Measurements from ENCODE around the gene CALD1. TPM values are rescaled to one million over a fixed set of nuclear protein-coding genes. Genes with fewer than 3 reads are reported as not detected.

The CALD1 gene
- total RNA-seq, 2 experiments from 2014 or later = 0.42 to 0.62 TPM

GRCh38 chr7:134823400-134823799, 44.0 kb downstream of the CALD1 start:
- Mint-ChIP-seq H3K27ac (no peak overlapping the region), H3K36me3 (ENCODE audit: low read depth) (no peaks in the 10 kb centered on the region), H3K4me1 (ENCODE audit: low read depth) (no peaks in the 10 kb centered on the region), H3K4me3 (no peak overlapping the region), H3K27me3 (ENCODE audit: low read depth) (no peaks in the 10 kb centered on the region), H3K9me3 (no peaks in the 10 kb centered on the region)
- intact Hi-C loops (cut with micrococcal nuclease) = no loop called here
- CTCF ChIA-PET = no interaction called here
- no peak for DNase-seq

DNA sequence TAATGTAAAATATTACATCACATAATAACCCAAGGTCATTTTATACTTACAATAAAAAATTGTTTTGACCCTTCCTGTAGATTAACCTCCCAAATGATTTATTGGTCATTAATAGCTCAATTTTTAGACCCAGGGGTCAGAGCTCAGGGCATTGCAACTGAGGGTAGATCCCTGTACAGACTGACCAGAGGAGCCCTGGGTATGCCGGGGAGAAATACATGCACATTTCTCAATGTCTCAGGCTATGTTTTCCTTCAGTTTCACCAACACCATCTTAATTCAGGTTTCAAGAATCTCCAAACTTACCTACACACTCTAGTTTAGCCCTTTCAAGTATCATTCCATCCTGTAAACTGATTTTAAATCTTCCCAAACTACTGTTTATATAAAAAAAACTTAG, 46.2 kb downstream of the CALD1 start:
- DNase-seq = no peak
- no peaks in the 10 kb centered on the region for H3K9me3 Mint-ChIP-seq
- H3K27me3 Mint-ChIP-seq (ENCODE audit: low read depth) = no peaks in the 10 kb centered on the region
- intact Hi-C loops (cut with micrococcal nuclease) = no loop called here
- no peaks in the 10 kb centered on the region for H3K36me3 Mint-ChIP-seq (ENCODE audit: low read depth)
- H3K4me3 Mint-ChIP-seq = no peak overlapping the region
- H3K4me1 Mint-ChIP-seq (ENCODE audit: low read depth) = no peaks in the 10 kb centered on the region
- CTCF ChIA-PET = no interaction called here
- H3K27ac Mint-ChIP-seq = no peak overlapping the region

GRCh38 chr7:134826105-134826504, 46.7 kb downstream of the CALD1 start:
- H3K4me3 Mint-ChIP-seq = no peak overlapping the region
- H3K4me1 Mint-ChIP-seq (ENCODE audit: low read depth) = no peaks in the 10 kb centered on the region
- no peak for DNase-seq
- H3K27ac Mint-ChIP-seq = no peak overlapping the region
- CTCF ChIA-PET = no interaction called here
- H3K36me3 Mint-ChIP-seq (ENCODE audit: low read depth) = no peaks in the 10 kb centered on the region
- H3K27me3 Mint-ChIP-seq (ENCODE audit: low read depth) = no peaks in the 10 kb centered on the region
- no peaks in the 10 kb centered on the region for H3K9me3 Mint-ChIP-seq
- intact Hi-C loops (cut with micrococcal nuclease) = no loop called here

DNA sequence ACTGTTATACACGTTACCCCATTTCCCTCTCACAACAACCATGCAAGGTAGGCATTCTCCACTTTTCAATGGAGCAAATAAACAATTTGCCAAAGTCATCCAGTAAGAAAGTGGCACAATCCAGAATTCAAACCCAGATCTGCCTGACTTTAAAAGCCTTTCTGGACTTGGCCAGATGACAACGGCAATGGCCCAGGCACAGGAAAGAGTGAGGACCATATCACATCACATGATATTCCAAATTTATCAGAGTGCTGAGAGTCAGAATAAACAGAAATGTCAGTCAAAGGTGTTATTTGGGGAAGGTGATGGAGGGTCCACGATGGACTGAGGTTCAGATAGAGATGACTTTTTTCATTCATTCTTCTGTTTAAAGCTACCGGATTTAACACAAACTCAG, 48.0 kb downstream of the CALD1 start:
- DNase-seq = no peak
- no peaks in the 10 kb centered on the region for H3K9me3 Mint-ChIP-seq
- intact Hi-C loops (cut with micrococcal nuclease) = no loop called here
- H3K36me3 Mint-ChIP-seq (ENCODE audit: low read depth) = no peaks in the 10 kb centered on the region
- CTCF ChIA-PET = interaction anchor here (0.6 kb wide), 1 partner anchor 75 kb away, joined by 3 read pairs; no protein-coding TSS in a partner anchor
- H3K27ac Mint-ChIP-seq = no peak overlapping the region
- no peaks in the 10 kb centered on the region for H3K4me1 Mint-ChIP-seq (ENCODE audit: low read depth)
- no peaks in the 10 kb centered on the region for H3K27me3 Mint-ChIP-seq (ENCODE audit: low read depth)
- no peak overlapping the region for H3K4me3 Mint-ChIP-seq

- CTCF ChIA-PET = interaction anchor here (1.1 kb wide), 1 partner anchor 77 kb away, joined by 3 read pairs; no protein-coding TSS in a partner anchor
- no peak overlapping the region for H3K27ac Mint-ChIP-seq
- H3K36me3 Mint-ChIP-seq (ENCODE audit: low read depth) = no peaks in the 10 kb centered on the region
- no peak overlapping the region for H3K4me3 Mint-ChIP-seq
- no peak for DNase-seq
- intact Hi-C loops (cut with micrococcal nuclease) = no loop called here
- H3K9me3 Mint-ChIP-seq = no peaks in the 10 kb centered on the region
- H3K27me3 Mint-ChIP-seq (ENCODE audit: low read depth) = no peaks in the 10 kb centered on the region
- no peaks in the 10 kb centered on the region for H3K4me1 Mint-ChIP-seq (ENCODE audit: low read depth)
Measured at GRCh38 chr7:134827889-134828288, 48.5 kb downstream of the CALD1 start.

DNA sequence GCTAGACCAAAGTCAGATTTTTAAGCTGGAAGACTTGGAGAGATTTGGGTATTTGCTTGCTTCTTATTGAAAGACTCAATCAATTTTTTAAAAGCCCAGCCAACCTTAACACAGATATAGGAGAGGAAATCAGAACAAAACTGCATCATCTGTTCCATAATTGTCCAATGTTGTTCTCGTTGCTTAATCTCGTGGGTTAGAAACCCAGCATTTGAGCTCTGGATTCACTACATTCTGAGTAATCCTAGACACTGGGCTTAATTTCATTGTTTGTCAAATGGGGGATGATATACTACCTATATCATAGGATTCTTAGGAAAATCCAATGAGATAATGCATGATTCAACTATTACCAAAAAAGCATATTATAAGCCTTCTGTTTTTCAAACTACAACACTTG, 48.9 kb downstream of the CALD1 start:
- no peak overlapping the region for H3K27ac Mint-ChIP-seq
- H3K4me3 Mint-ChIP-seq = no peak overlapping the region
- H3K9me3 Mint-ChIP-seq = no peaks in the 10 kb centered on the region
- no peaks in the 10 kb centered on the region for H3K4me1 Mint-ChIP-seq (ENCODE audit: low read depth)
- intact Hi-C loops (cut with micrococcal nuclease) = no loop called here
- no peaks in the 10 kb centered on the region for H3K36me3 Mint-ChIP-seq (ENCODE audit: low read depth)
- DNase-seq = no peak
- no peaks in the 10 kb centered on the region for H3K27me3 Mint-ChIP-seq (ENCODE audit: low read depth)
- CTCF ChIA-PET = interaction anchor here (1.1 kb wide), 1 partner anchor 78 kb away, joined by 3 read pairs; no protein-coding TSS in a partner anchor

DNA sequence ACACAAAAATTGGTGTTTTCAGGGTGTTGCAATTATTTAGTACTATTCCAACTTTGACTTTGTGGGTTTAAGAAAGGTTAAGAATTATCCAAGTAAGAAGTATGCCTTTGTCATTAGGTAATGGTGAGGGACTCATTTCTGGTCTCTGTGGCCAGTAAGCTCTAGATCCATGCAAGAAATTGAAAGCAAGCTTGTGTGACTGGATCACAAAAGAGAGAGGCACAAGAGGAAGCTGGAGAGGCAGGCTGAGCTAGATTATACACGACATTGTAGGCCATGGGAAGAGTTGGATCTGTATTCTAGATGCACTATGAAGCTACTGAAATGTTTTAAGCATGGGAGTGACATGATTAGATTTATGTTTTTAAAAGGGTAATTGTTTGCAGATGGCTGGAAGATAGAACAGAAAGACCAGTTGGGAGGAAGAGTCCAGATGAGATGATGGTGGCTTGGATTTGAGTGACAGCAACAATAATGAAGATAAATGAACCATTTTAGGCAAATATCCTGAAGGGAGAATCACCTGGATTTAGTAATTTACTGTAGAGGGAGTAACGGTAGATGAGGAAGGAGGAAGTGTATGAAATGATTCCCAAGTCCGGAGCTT, 50.0 kb downstream of the CALD1 start:
- CTCF ChIA-PET = no interaction called here
- Mint-ChIP-seq H3K27ac (no peak overlapping the region), H3K36me3 (ENCODE audit: low read depth) (no peaks in the 10 kb centered on the region), H3K4me1 (ENCODE audit: low read depth) (no peaks in the 10 kb centered on the region), H3K4me3 (no peak overlapping the region), H3K27me3 (ENCODE audit: low read depth) (no peaks in the 10 kb centered on the region), H3K9me3 (no peaks in the 10 kb centered on the region)
- no peak for DNase-seq
- intact Hi-C loops (cut with micrococcal nuclease) = no loop called here

DNA sequence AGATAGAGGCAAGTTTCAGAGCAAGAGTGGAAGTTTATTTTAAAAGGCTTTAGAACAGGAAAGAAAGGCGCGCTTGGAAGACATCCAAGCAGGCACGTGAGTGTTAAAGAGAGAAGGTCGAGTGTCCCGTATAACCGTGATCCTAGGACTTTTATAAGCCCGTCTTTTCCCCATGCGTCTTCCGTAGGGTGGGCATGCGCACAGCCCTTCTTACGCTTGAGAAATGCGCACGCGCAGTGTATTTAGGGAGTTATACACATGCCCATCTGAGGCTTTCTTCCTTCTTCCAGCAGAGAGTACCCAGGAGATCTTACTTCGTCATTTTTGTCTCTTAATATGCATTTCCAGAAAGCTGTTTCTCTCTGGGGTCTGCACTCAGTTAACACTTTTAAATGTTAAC, 52.4 kb downstream of the CALD1 start:
- Mint-ChIP-seq H3K27me3 (ENCODE audit: low read depth) (no peaks in the 10 kb centered on the region), H3K9me3 (no peaks in the 10 kb centered on the region), H3K36me3 (ENCODE audit: low read depth) (no peaks in the 10 kb centered on the region), H3K4me1 (ENCODE audit: low read depth) (no peaks in the 10 kb centered on the region), H3K27ac (peak overlapping the region; percentile 52), H3K4me3 (peak overlapping the region; percentile 62)
- intact Hi-C loops (cut with micrococcal nuclease) = no loop called here
- CTCF ChIA-PET = interaction anchor here (0.9 kb wide), 1 partner anchor 113 kb away, joined by 4 read pairs; no protein-coding TSS in a partner anchor
- peak; percentile 47 for DNase-seq

GRCh38 chr7:134832367-134832766, 52.9 kb downstream of the CALD1 start:
- Mint-ChIP-seq H3K9me3 (no peaks in the 10 kb centered on the region), H3K4me1 (ENCODE audit: low read depth) (no peaks in the 10 kb centered on the region), H3K27me3 (ENCODE audit: low read depth) (no peaks in the 10 kb centered on the region), H3K27ac (no peak overlapping the region), H3K4me3 (no peak overlapping the region), H3K36me3 (ENCODE audit: low read depth) (no peaks in the 10 kb centered on the region)
- intact Hi-C loops (cut with micrococcal nuclease) = no loop called here
- CTCF ChIA-PET = interaction anchor here (0.6 to 0.9 kb wide), 2 partner anchors 112 to 316 kb away, joined by 3 to 4 read pairs; no protein-coding TSS in a partner anchor
- DNase-seq = no peak

DNA sequence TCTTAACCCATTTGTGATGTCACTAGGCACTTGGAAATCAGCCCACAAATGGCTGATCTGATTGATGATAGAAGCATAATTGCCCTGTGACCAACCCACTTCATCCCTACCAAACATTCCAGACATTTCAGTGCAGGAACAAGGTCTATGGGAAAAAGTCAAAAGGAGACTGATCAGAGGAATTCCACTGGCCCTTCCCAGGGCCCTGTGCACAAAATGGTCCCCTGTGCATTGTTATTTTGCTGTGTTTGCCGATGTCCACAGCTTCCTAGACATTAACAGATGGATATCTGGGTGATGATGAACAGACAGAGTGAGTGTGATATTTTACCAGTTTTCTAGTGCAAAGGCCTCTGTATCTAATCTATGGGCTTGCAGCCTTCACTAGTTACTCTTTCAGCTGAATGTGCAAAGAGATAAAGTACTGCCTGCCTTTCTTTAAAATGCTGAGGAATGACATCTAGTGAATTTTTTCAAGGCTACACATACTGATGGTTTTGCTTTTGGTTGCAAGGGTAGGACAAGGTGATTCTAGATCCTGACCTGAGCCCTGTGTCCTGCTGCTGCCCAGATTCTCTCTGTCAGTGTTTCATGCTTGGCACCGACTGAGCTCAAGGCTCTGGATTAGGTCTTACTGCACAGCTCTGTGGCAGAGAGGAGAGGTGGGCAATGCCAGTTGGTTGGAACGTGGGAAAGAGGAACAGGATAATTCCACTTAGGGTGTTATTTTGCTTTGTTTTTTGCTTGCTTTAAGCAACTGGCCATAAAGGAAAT, 55.4 kb downstream of the CALD1 start:
- CTCF ChIA-PET = interaction anchor here (0.9 kb wide), 1 partner anchor 111 kb away, joined by 3 read pairs; no protein-coding TSS in a partner anchor
- Mint-ChIP-seq H3K27me3 (ENCODE audit: low read depth) (no peaks in the 10 kb centered on the region), H3K36me3 (ENCODE audit: low read depth) (no peaks in the 10 kb centered on the region), H3K4me3 (no peak overlapping the region), H3K9me3 (no peaks in the 10 kb centered on the region), H3K4me1 (ENCODE audit: low read depth) (no peaks in the 10 kb centered on the region), H3K27ac (no peak overlapping the region)
- intact Hi-C loops (cut with micrococcal nuclease) = no loop called here
- no peak for DNase-seq

DNA sequence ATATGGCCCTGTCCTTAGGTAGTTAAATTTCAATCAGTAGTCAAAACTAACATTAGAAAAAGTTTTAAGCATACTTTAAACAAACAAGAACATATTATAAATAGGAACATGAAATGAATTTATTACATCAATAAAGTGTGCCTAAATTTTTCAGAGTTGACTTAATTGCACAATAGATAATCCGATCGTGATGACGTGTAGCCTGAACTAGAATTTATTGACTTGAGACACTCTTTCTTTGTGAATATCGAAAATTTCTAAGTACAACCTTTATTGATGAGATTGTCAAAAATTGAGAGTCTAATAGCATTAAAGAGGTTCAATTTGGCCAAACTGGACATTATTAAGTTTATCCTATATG, 56.0 kb downstream of the CALD1 start:
- Mint-ChIP-seq H3K27me3 (ENCODE audit: low read depth) (no peaks in the 10 kb centered on the region), H3K36me3 (ENCODE audit: low read depth) (no peaks in the 10 kb centered on the region), H3K4me3 (no peak overlapping the region), H3K9me3 (no peaks in the 10 kb centered on the region), H3K27ac (no peak overlapping the region), H3K4me1 (ENCODE audit: low read depth) (no peaks in the 10 kb centered on the region)
- intact Hi-C loops (cut with micrococcal nuclease) = no loop called here
- DNase-seq = no peak
- CTCF ChIA-PET = interaction anchor here (0.9 kb wide), 1 partner anchor 112 kb away, joined by 3 read pairs; no protein-coding TSS in a partner anchor

DNA sequence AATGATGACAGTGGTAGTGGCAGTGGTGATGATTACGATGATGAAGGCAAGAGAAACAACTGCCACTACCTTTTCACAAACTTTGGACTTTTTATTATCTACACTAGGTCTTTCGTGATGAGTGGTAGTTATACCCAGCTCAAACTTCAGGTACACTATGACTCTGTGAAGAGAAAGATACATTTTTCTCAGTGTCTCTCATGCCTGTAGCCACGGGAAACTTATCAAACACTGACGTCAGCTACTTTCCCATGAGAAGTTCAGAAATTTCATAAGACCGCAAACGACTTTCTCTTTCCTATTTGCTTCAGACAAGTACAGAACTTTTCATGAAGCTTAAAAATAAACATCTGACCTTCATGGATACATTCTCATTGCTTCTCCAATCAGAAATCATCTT, 57.0 kb downstream of the CALD1 start:
- Mint-ChIP-seq H3K4me3 (no peak overlapping the region), H3K27ac (no peak overlapping the region), H3K4me1 (ENCODE audit: low read depth) (no peaks in the 10 kb centered on the region), H3K9me3 (no peaks in the 10 kb centered on the region), H3K36me3 (ENCODE audit: low read depth) (no peaks in the 10 kb centered on the region), H3K27me3 (ENCODE audit: low read depth) (no peaks in the 10 kb centered on the region)
- DNase-seq = no peak
- intact Hi-C loops (cut with micrococcal nuclease) = no loop called here
- CTCF ChIA-PET = interaction anchor here (0.6 to 0.7 kb wide), 2 partner anchors 19 to 106 kb away, joined by 3 to 4 read pairs; no protein-coding TSS in a partner anchor

- no peak for DNase-seq
- H3K36me3 Mint-ChIP-seq (ENCODE audit: low read depth) = no peaks in the 10 kb centered on the region
- H3K4me3 Mint-ChIP-seq = no peak overlapping the region
- no peaks in the 10 kb centered on the region for H3K9me3 Mint-ChIP-seq
- H3K27ac Mint-ChIP-seq = no peak overlapping the region
- CTCF ChIA-PET = interaction anchor here (0.9 kb wide), 1 partner anchor 9 kb away, joined by 3 read pairs; no protein-coding TSS in a partner anchor
- H3K27me3 Mint-ChIP-seq (ENCODE audit: low read depth) = no peaks in the 10 kb centered on the region
- peaks cover 4% of the 10 kb centered on the region for H3K4me1 Mint-ChIP-seq (ENCODE audit: low read depth)
- intact Hi-C loops (cut with micrococcal nuclease) = no loop called here
Measured at GRCh38 chr7:134839298-134839697, 59.9 kb downstream of the CALD1 start.

All from activated naive CD4-positive, alpha-beta T cell treated with anti-CD3 and anti-CD28 coated beads for 36 hours (primary cell).